Activated T-cell treated with anti-CD3 and anti-CD28 coated beads, Interleukin-2, amount 50 U/mL, for 4 hours (primary cell): ENCODE data around the gene CASKIN2. TPM values are rescaled to one million over a fixed set of nuclear protein-coding genes. Genes with fewer than 3 reads are reported as not detected.

ENCODE experiments used
- ATAC-seq, 2 donors: fragments of 200-7000 bp; cut with Tn5 transposase; one replicate each; pipeline ENCODE4 v1.10.0; 2021
- DNase-seq: peaks from one replicate; pipeline ENCODE4 v3.0.0-alpha.2; 2020
- H3K27me3 Mint-ChIP-seq: one replicate; pipeline ENCODE4 v1.8.0; 2021; ENCODE audit warnings: low read depth, mixed read lengths
- H3K36me3 Mint-ChIP-seq: one replicate; pipeline ENCODE4 v1.8.0; 2022; ENCODE audit warnings: mixed read lengths; ENCODE audit not compliant: insufficient read depth
- H3K4me1 Mint-ChIP-seq: one replicate; pipeline ENCODE4 v1.8.0; 2021; ENCODE audit warnings: low read depth, mixed read lengths
- H3K4me3 Mint-ChIP-seq: one replicate; pipeline ENCODE4 v1.8.0; 2021; ENCODE audit warnings: mild to moderate bottlenecking, moderate library complexity, mixed read lengths
- H3K9me3 Mint-ChIP-seq: one replicate; pipeline ENCODE4 v1.8.0; 2021; ENCODE audit warnings: mixed read lengths
- total RNA-seq, 3 donors: library from RNA; stranded (reverse); gene quantifications; one replicate each; pipeline ENCODE4 v1.2.1, GENCODE V29; 2021

CASKIN2 gene, protein sequence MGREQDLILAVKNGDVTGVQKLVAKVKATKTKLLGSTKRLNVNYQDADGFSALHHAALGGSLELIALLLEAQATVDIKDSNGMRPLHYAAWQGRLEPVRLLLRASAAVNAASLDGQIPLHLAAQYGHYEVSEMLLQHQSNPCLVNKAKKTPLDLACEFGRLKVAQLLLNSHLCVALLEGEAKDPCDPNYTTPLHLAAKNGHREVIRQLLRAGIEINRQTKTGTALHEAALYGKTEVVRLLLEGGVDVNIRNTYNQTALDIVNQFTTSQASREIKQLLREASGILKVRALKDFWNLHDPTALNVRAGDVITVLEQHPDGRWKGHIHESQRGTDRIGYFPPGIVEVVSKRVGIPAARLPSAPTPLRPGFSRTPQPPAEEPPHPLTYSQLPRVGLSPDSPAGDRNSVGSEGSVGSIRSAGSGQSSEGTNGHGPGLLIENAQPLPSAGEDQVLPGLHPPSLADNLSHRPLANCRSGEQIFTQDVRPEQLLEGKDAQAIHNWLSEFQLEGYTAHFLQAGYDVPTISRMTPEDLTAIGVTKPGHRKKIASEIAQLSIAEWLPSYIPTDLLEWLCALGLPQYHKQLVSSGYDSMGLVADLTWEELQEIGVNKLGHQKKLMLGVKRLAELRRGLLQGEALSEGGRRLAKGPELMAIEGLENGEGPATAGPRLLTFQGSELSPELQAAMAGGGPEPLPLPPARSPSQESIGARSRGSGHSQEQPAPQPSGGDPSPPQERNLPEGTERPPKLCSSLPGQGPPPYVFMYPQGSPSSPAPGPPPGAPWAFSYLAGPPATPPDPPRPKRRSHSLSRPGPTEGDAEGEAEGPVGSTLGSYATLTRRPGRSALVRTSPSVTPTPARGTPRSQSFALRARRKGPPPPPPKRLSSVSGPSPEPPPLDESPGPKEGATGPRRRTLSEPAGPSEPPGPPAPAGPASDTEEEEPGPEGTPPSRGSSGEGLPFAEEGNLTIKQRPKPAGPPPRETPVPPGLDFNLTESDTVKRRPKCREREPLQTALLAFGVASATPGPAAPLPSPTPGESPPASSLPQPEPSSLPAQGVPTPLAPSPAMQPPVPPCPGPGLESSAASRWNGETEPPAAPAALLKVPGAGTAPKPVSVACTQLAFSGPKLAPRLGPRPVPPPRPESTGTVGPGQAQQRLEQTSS (N-terminal part only)
- total RNA-seq, result 1 to 10 TPM; 4.3 to 6.0 (median 5.9) TPM

GRCh38 chr17:75515496-75516254 is at the start of gene CASKIN2:
TSS of gene CASKIN2 (minus strand) at chr17:75515537. CDS start at chr17:75513804, 1,733 bp downstream.
- peak; percentile 64 to 66 for ATAC-seq
- Mint-ChIP-seq H3K4me1 (peaks cover 25% of the 10 kb centered on the region), H3K27me3 (peaks cover 3% of the 10 kb centered on the region), H3K4me3 (peak within 1 kb of the TSS; percentile 80), H3K9me3 (no peaks in the 10 kb centered on the region), H3K36me3 (peaks cover 12% of the 10 kb centered on the region)
- peak; percentile 65 for DNase-seq

GRCh38 chr17:75565066-75565465 is 49.7 kb upstream of the CASKIN2 start:
- Mint-ChIP-seq H3K9me3 (no peaks in the 10 kb centered on the region), H3K36me3 (peaks cover 12% of the 10 kb centered on the region), H3K4me3 (no peak overlapping the region), H3K4me1 (no peaks in the 10 kb centered on the region), H3K27me3 (no peaks in the 10 kb centered on the region)
- no peak for ATAC-seq
- DNase-seq, result no peak

DNA sequence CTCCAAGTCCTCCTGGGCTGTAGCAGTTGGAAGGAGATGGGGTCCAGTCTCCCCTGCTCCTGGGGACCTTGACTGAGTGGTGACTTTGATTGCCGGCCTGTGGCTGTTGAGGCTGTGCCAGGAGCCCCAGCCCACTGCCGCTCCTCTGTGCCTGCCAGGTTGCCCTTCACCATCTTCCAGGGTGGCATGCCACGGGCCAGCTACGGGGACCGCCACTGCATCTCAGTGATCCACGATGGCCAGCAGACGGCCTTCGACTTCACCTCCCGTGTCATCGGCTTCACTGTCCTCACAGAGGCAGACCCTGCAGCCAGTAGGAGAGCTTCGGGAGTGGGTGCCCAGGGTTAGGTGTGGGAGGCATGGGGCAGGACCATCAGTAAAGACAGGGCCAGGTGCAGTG is 48.9 kb upstream of the CASKIN2 start:
- Mint-ChIP-seq H3K27me3 (no peaks in the 10 kb centered on the region), H3K4me3 (no peak overlapping the region), H3K9me3 (no peaks in the 10 kb centered on the region), H3K36me3 (peaks cover 12% of the 10 kb centered on the region), H3K4me1 (no peaks in the 10 kb centered on the region)
- no peak for ATAC-seq
- DNase-seq, result no peak

DNA sequence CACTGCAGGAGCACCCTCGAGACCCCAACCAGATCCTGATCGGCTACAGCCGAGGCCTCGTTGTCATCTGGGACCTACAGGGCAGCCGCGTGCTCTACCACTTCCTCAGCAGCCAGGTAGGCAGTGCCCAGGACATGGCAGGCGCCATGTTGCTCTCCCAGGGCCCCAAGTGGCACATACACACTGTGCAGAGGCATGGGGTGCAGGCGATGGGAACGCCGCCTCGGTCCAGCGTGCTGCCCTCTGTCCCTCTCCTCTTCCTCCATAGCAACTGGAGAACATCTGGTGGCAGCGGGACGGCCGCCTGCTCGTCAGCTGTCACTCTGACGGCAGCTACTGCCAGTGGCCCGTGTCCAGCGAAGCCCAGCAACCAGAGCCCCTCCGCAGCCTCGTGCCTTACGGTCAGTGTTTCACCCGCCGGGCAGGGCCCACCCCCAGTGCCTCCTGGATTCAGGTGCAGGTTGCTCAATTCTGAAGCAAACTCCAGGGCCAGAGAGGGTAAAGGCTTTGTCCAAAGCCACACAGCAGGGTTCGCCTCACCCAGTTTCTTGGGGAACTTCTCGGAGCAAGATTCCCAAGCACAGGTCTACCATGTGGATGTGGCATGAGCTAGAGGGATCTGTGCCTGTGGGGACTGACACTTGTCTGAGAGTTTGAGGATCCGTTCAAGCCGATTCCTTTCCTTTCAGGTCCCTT is 47.9 kb upstream of the CASKIN2 start:
- Mint-ChIP-seq H3K4me1 (no peaks in the 10 kb centered on the region), H3K9me3 (no peaks in the 10 kb centered on the region), H3K27me3 (no peaks in the 10 kb centered on the region), H3K4me3 (no peak overlapping the region), H3K36me3 (peaks cover 12% of the 10 kb centered on the region)
- DNase-seq, result no peak
- no peak for ATAC-seq

DNA sequence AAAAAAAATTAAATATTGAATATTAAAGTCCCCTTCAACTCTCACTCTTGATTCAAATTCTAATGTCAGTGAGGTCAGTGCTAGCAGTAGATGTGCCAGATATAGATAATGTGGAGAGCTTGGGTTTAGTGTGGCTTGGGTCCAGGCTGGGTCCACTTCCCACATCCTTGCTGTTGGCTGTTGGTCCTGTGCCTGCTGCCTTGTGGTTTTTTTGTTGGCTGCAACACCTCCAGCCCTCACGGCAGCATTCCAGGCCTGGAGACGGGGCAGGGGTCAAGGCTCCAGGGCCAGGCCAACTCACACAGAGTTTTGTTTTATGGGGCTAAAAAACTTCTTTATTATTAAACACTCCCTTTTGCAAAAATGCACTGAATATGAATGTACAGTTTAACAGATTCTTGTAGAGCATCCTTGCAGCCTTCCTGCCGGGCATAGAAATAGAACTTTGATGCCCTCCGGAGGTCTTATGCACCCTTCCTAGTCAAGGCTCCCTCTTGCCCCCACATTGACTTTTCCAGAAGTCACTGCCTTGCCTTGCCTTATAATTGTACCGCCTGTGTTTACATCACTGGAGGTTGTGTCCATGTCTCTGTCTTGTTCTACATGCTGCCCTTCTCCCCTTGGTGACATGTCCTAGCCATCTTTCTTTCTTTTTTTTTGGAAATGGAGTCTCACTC is 46.7 kb upstream of the CASKIN2 start:
- Mint-ChIP-seq H3K36me3 (peaks cover 12% of the 10 kb centered on the region), H3K4me1 (no peaks in the 10 kb centered on the region), H3K9me3 (no peaks in the 10 kb centered on the region), H3K4me3 (no peak overlapping the region), H3K27me3 (no peaks in the 10 kb centered on the region)
- ATAC-seq, result no peak
- no peak for DNase-seq

- Mint-ChIP-seq H3K36me3 (peaks cover 3% of the 10 kb centered on the region), H3K27me3 (no peaks in the 10 kb centered on the region), H3K4me3 (no peak overlapping the region), H3K9me3 (no peaks in the 10 kb centered on the region), H3K4me1 (no peaks in the 10 kb centered on the region)
- DNase-seq (no peak), ATAC-seq (no peak)
Observed at GRCh38 chr17:75559958-75560533, 44.7 kb upstream of the CASKIN2 start.

GRCh38 chr17:75558666-75559530 is 43.6 kb upstream of the CASKIN2 start:
- Mint-ChIP-seq H3K27me3 (no peaks in the 10 kb centered on the region), H3K4me3 (no peak overlapping the region), H3K9me3 (no peaks in the 10 kb centered on the region), H3K36me3 (peaks cover 3% of the 10 kb centered on the region), H3K4me1 (no peaks in the 10 kb centered on the region)
- DNase-seq (no peak), ATAC-seq (no peak)

DNA sequence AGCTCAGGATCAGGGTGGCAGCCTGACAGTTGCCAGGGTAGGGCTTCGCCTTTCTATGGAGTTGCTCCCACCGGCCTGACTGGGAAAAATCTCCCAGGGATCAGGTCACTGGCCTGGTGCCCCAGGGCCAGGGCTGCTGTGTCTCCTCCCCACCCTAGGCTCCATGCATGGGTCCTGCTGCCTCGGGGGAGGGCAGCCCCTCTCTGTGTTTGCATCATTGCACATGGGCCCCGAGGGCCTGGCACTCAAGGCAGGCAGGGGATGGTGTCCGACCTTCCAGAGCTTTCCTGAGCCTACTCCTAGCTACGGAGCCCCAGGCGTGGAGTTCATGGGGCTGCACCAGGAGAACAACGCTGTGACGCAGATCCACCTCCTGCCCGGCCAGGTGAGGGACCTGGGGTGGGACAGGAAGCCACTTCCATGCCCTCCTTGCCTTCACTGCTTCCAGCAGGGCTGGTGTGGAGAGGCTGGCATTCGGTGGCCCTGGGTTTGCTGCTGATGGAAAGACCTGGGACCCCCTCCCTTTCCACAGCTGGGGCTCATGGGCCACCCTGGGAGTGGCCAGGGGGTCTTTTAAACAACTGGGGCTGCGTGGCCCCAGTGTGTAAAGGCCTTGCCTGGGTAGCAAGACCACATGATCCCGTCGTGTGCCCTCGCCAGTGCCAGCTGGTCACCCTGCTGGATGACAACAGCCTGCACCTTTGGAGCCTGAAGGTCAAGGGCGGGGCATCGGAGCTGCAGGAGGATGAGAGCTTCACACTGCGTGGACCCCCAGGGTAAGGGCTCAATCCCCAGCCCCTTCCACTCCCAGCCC is 42.7 kb upstream of the CASKIN2 start:
- no peaks in the 10 kb centered on the region for H3K27me3 Mint-ChIP-seq
- no peak for ATAC-seq

DNA sequence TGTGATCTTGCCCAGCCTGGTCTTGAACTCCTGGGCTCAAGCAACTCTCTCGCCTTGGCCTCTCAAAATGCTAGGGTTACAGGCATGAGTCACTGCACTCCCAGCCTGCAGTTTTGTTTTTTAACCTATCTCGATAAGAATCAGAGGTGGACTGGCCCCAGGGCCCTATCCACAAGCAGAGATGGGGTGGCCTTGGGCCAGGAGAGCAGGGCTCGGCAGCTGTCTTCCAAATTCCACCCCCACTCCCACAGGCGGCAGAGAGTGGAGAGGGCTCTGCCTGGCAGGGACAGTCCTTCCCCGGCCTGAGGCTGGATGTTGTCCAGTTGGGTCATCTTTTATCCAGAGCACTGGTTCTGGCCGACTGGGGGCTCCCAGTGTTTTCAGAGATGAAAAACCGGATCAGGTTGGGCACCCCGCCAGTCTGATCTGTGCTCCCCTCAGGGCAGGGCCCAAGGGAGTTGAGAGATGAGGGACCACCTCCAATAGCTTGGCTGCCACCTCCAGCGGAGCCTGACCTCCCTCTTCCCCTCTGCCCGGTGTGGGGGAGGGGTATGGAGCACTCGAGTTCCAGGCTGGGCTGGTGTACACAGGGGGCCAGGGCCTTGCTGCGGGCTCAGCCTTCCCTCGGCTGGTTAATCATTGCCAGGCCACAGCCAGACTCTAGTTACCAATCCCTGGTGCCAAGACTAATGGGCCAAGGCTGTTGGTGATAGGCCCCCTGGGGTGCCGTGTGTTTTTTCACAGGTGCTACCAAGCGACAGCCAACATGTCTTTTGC is 41.9 kb upstream of the CASKIN2 start:
- no peak overlapping the region for H3K4me3 Mint-ChIP-seq
- peaks cover under 1% of the 10 kb centered on the region for H3K36me3 Mint-ChIP-seq
- H3K27me3 Mint-ChIP-seq, result no peaks in the 10 kb centered on the region
- DNase-seq (no peak), ATAC-seq (no peak)
- no peaks in the 10 kb centered on the region for H3K4me1 Mint-ChIP-seq
- no peaks in the 10 kb centered on the region for H3K9me3 Mint-ChIP-seq

More for the DNA sequence above, 42.7 kb upstream of the CASKIN2 start:
- no peak overlapping the region for H3K4me3 Mint-ChIP-seq
- peaks cover 3% of the 10 kb centered on the region for H3K36me3 Mint-ChIP-seq
- no peaks in the 10 kb centered on the region for H3K9me3 Mint-ChIP-seq
- DNase-seq, result no peak
- no peaks in the 10 kb centered on the region for H3K4me1 Mint-ChIP-seq

- no peak for ATAC-seq
- Mint-ChIP-seq H3K36me3 (no peaks in the 10 kb centered on the region), H3K4me3 (no peak overlapping the region), H3K4me1 (peaks cover 2% of the 10 kb centered on the region), H3K9me3 (no peaks in the 10 kb centered on the region), H3K27me3 (no peaks in the 10 kb centered on the region)
- DNase-seq, result no peak
Observed at GRCh38 chr17:75555679-75556153, 40.4 kb upstream of the CASKIN2 start.
